GM12878 (cell line): Measurements from ENCODE around the gene ADCYAP1R1.

Experiments used
- ATF7 ChIP-seq: fragments of 450-650 bp; IDR thresholded peaks from 2 replicates; pipeline ENCODE4 v1.6.1; 2016; ENCODE audit warnings: low read depth, mild to moderate bottlenecking
- BACH1 ChIP-seq: fragments of 450-650 bp; IDR thresholded peaks from 2 replicates; pipeline ENCODE4 v1.6.1; 2017; ENCODE audit warnings: mild to moderate bottlenecking, borderline replicate concordance
- BHLHE40 ChIP-seq, 2 experiments: fragments of 450-650 bp in 1 of 2; IDR thresholded peaks; 2 replicates each; pipeline ENCODE4 v1.6.1; 2011 to 2017; ENCODE audit warnings: low read depth in 2 of 2, borderline replicate concordance in 1 of 2, improper control_type of control experiment in 1 of 2, low read length in 1 of 2, mild to moderate bottlenecking in 1 of 2
- CHD4 ChIP-seq: fragments of 200-600 bp; sonication (generic); IDR thresholded peaks from 2 replicates; pipeline ENCODE4 v1.6.1; 2016; ENCODE audit warnings: mild to moderate bottlenecking
- CTCF ChIP-seq, 3 experiments: IDR thresholded peaks in 2 of 3; conservative IDR thresholded peaks in 1 of 3; 2 replicates each; pipeline ENCODE4 v1.5.1; 2011; ENCODE audit warnings: low read depth in 3 of 3, low read length in 3 of 3, mild to moderate bottlenecking in 3 of 3, control low read depth in 2 of 3, moderate library complexity in 2 of 3, inconsistent platforms in 1 of 3, mixed read lengths in 1 of 3; ENCODE audit not compliant: control insufficient read depth in 2 of 3, insufficient read depth in 1 of 3; ENCODE audit errors: extremely low read depth in 1 of 3
- EGR1 ChIP-seq, 2 experiments: IDR thresholded peaks; 1 replicate in 1 of 2; 2 replicates in 1 of 2; pipeline ENCODE4 v1.6.1; 2011 to 2012; ENCODE audit warnings: low read depth in 2 of 2, low read length in 2 of 2, borderline replicate concordance in 1 of 2, mild to moderate bottlenecking in 1 of 2, moderate library complexity in 1 of 2
- PBX3 ChIP-seq: IDR thresholded peaks from 2 replicates; pipeline ENCODE4 v1.6.1; 2011; ENCODE audit warnings: mild to moderate bottlenecking, low read depth, low read length, moderate library complexity; ENCODE audit not compliant: insufficient replicate concordance
- POLR2A ChIP-seq: IDR thresholded peaks from 2 replicates; pipeline ENCODE4 v1.6.1; 2011; ENCODE audit warnings: low read depth, mild to moderate bottlenecking, low read length
- POLR2AphosphoS2 ChIP-seq: IDR thresholded peaks from 2 replicates; pipeline ENCODE4 v1.6.1; 2011; ENCODE audit warnings: low read depth, mild to moderate bottlenecking, low read length, improper control_type of control experiment, moderate library complexity
- RCOR1 ChIP-seq: conservative IDR thresholded peaks from 2 replicates; pipeline ENCODE4 v1.6.1; 2012; ENCODE audit warnings: low read depth, low read length, improper control_type of control experiment
- RELA ChIP-seq: fragments of 450-650 bp; IDR thresholded peaks from 2 replicates; pipeline ENCODE4 v1.8.0; 2014; ENCODE audit warnings: borderline replicate concordance; ENCODE audit not compliant: partially characterized antibody
- SUPT20H ChIP-seq: IDR thresholded peaks from 2 replicates; pipeline ENCODE4 v1.6.1; 2011; ENCODE audit warnings: low read depth, mild to moderate bottlenecking, low read length, moderate library complexity, borderline replicate concordance; ENCODE audit not compliant: control insufficient read depth
- SUZ12 ChIP-seq: fragments of 200-600 bp; sonication (generic); IDR thresholded peaks from one replicate; pipeline ENCODE4 v1.6.1; 2018; ENCODE audit warnings: antibody characterized with exemption, mild to moderate bottlenecking; ENCODE audit not compliant: unreplicated experiment

GRCh38 chr7:31033674-31034300, 18.3 kb upstream of the ADCYAP1R1 start:
- TF ChIP-seq BACH1: no peak
- TF ChIP-seq POLR2AphosphoS2: no peak
- no peak for TF ChIP-seq EGR1 (IDR thresholded peaks at IDR 0.05; ENCODE audit: borderline replicate concordance in 1 of 2, low read depth in 2 of 2, low read length in 2 of 2)
- TF ChIP-seq BHLHE40 (IDR thresholded peaks at IDR 0.05; ENCODE audit: borderline replicate concordance in 1 of 2, low read depth in 2 of 2, low read length in 1 of 2): no peak
- no peak for TF ChIP-seq POLR2A
- no peak for TF ChIP-seq CHD4
- no peak for TF ChIP-seq SUZ12
- TF ChIP-seq RCOR1: no peak
- TF ChIP-seq SUPT20H: no peak
- TF ChIP-seq CTCF (IDR thresholded peaks at IDR 0.05 in 2 of 3, conservative IDR thresholded peaks at IDR 0.05 in 1 of 3; ENCODE audit: control insufficient read depth in 2 of 3, extremely low read depth in 1 of 3, insufficient read depth in 1 of 3, low read depth in 3 of 3, low read length in 3 of 3): no peak
- TF ChIP-seq ATF7: no peak
- no peak for TF ChIP-seq RELA
- no peak for TF ChIP-seq PBX3
